Head of caudate nucleus (tissue), 42 donors: ENCODE data around the gene POLR3B.

Experiments
- DNase-seq, 42 donors: peaks; one replicate each; pipeline versions ENCODE4 v3.0.0 to v3.0.0-alpha.2; 2020 to 2021; ENCODE audit warnings: mixed read lengths in 7 of 42
- intact Hi-C: fragments of 100-400 bp; cut with DNase I; formaldehyde crosslinking; loops from one replicate; pipeline ENCODE4 v1.15.0; 2022

Gene POLR3B

DNA sequence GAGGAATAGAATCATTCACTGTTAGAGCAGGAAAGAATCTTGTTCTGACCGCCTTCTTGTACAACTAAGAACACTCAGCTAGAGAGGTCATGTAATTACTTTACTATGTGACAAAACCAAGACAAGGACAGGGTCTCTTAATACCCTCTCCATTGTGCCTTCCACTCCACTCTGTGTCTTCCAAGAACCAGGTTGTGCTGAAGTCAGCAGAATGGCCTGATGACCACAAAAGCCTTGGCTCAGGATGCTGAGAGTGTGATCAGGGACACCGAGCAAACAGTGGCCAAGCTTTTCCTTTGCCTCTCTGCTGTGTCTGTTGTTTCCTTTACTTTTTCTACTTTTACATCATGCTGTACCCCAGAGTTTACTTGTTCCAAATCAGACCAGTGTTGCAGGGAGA lies 142.1 kb downstream of the POLR3B start:
- intact Hi-C loops = no loop called here
- no peak for DNase-seq

GRCh38 chr12:106506691-106507090 lies 149.1 kb downstream of the POLR3B start:
- peak in 41 of 42 donors; percentile 11 to 84 (median 49) for DNase-seq
- intact Hi-C loops = no loop called here

- intact Hi-C loops = no loop called here
Measured at GRCh38 chr12:106508966-106509365, 151.4 kb downstream of the POLR3B start.

DNA sequence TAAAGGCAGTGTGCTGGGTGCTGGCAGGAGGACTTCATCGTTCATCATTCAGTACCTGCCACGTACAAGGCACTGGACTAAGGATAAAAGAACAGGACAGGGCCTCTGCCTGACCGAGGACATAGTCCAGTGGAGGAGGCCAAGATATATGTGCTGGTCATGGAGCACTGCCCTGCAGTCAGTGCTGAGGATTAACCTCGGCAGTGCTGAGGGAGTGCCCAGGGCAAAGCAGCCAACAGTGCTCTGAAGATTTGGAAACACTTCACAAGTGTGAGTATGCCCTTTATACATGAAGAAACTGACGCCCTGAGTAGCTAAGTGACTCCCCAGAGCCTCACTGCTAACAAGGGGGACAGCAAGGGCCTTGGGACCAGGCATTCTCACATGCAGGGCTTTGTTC lies 153.8 kb downstream of the POLR3B start:
- DNase-seq = no peak
- intact Hi-C loops = no loop called here

More at GRCh38 chr12:106508966-106509365, 151.4 kb downstream of the POLR3B start:
- DNase-seq = no peak

DNA sequence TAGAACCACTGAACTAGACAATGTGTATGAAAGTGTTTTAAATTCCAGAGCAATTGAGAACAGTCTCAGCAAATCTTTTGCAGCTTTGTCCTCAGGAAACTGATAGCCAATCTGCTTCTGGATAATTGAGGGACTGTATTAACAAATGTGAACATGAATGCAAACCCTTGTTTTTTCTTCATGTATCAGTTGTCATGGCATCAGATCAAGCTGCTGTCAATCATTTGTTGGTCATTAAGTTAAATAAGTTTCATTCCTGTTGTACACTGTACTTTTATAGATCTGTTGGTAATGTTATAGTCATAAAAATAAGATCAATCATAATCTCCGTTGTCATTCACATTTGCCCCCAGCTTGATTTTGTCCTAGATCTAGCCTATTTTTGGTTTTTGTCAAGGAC lies 159.8 kb downstream of the POLR3B start:
- no peak for DNase-seq
- intact Hi-C loops = no loop called here

DNA sequence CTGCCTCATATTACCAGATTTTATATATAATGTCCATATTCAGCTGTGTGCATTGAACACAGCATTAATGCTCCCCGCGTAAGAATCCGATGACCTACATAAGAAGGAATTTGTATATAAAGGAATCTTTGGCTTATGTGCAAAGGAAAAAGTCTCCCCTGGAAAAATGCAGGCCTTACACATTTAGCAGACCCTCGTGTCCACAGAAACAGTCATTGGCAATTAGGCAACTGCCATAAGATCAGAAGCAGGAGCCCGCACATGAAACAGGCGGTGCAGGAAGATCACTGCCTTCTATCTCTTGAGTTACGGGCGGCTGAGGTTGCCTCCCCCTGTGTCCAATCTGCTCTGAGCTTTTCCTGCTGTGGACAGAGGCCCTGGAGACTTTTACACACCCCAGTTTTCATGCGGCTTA lies 162.1 kb downstream of the POLR3B start:
- intact Hi-C loops = no loop called here
- no peak for DNase-seq

DNA sequence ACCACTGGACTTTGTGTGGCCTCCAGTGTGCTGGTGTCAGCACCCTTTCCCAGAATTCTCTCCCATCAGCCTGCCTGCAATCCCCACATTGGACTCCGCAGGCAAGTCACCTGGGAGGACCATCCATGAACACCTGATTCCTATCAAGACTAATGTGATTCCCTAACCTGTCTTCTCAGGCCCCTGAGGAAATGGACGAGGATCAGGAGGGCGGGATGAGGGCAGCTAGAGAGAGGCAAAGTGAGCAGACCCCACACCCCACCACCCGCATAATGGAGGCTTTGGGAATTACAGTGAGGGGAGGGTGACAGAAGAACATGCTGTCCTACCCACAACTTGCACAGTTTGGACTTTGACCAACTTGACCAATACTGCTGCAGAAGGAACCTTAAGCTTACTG lies 164.4 kb downstream of the POLR3B start:
- no peak for DNase-seq
- intact Hi-C loops = no loop called here

DNA sequence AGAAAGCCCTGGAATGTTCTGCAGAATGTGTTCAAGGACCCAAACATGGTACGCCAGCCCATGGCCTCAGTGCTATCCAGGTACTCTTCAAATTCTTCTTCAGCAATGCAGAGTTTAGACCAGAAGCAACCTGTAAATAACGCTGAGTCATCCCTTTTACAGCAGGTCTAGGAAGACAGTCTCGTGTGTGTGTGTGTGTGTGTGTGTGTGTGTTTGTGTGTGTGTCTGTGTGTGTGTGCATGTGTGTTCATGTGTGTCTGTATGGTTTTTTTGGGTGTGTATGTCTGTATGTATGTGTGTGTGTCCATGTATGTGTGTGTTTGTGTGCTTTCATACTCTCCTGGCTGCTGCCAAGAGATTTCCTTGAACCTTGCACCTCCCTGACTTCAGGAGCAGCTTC lies 165.2 kb downstream of the POLR3B start:
- DNase-seq = no peak
- intact Hi-C loops = no loop called here

- intact Hi-C loops = no loop called here
- DNase-seq = no peak
Measured at GRCh38 chr12:106527356-106527755, 169.8 kb downstream of the POLR3B start.

DNA sequence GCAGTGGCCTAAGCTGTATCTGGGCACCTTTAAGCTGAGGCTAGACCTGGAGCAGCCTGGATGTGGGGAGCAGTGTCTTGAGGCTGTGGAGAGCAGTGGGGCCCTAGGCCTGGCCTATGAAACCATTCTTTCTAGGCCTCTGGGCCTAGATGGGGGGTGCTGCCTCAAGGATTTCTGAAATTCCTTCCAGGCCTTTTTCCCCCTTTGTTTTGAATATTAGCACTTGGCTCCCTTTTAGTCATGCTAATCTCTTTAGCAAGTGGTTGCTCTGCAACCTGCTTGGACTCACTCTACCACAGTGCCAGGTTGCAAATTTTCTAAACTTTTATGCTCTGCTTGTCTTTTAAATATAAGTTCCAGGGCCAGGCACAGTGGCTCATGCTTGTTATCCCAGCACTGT lies 183.7 kb downstream of the POLR3B start:
- intact Hi-C loops = no loop called here
- no peak for DNase-seq

DNA sequence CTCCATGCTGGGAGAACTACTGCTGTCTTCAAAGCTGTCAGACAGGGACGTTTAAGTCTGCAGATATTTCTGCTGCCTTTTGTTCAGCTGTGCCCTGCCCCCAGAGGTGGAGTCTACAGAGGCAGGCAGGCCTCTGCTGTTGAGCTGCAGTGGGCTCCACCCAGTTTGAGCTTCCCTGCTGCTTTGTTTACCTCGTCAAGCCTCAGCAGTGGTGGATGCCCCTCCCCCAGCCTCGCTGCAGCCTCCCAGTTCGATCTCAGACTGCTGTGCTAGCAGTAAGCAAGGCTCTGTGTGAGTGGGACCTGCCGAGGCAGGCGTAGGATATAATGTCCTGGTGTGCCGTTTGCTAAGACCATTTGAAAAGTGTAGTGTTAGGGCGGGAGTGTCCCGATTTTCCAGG lies 193.9 kb downstream of the POLR3B start:
- intact Hi-C loops = no loop called here
- no peak for DNase-seq

GRCh38 chr12:106552228-106552627 lies 194.7 kb downstream of the POLR3B start:
- DNase-seq = no peak
- intact Hi-C loops = no loop called here
